Lower lobe of right lung (tissue), 2 donors: ENCODE results near the gene STK24. TPM values are rescaled to one million over a fixed set of nuclear protein-coding genes. Genes with fewer than 3 reads are reported as not detected.

Experiments used
- ATAC-seq, 2 donors: fragments of 200-7000 bp; cut with Tn5 transposase; one replicate each; pipeline ENCODE4 v1.9.1; 2020 to 2022; ENCODE audit warnings: mild to moderate bottlenecking in 2 of 2, moderate library complexity in 2 of 2
- DNase-seq: peaks from one replicate; pipeline ENCODE4 v3.0.0-alpha.2; 2020
- H3K27ac ChIP-seq: fragments of 200-600 bp; one replicate; pipeline ENCODE4 v1.8.0; 2022
- H3K27me3 ChIP-seq: fragments of 200-600 bp; one replicate; pipeline ENCODE4 v1.8.0; 2022; ENCODE audit warnings: low read depth
- H3K36me3 ChIP-seq: fragments of 200-600 bp; one replicate; pipeline ENCODE4 v1.8.0; 2022; ENCODE audit warnings: mild to moderate bottlenecking
- H3K4me1 ChIP-seq: fragments of 200-600 bp; one replicate; pipeline ENCODE4 v1.8.0; 2022
- H3K4me3 ChIP-seq: fragments of 200-600 bp; one replicate; pipeline ENCODE4 v1.8.0; 2022; ENCODE audit warnings: mild to moderate bottlenecking
- H3K9me3 ChIP-seq: fragments of 200-600 bp; one replicate; pipeline ENCODE4 v1.8.0; 2022
- CTCF ChIP-seq: fragments of 200-600 bp; IDR thresholded peaks from one replicate; pipeline ENCODE4 v1.8.0; 2022; ENCODE audit warnings: antibody characterized with exemption, mild to moderate bottlenecking
- intact Hi-C: fragments of 100-400 bp; cut with DNase I; formaldehyde crosslinking; loops from one replicate; pipeline ENCODE4 v1.11.0; 2022
- total RNA-seq: library from RNA; stranded (reverse); fragmentation: NEBNext Ultra II Directional; extraction: Animal tissue kit (Norgen Biotek cat#: 25700); gene quantifications from one replicate; pipeline ENCODE4 v1.2.1, GENCODE V29; 2021
- donor health status: DM: no; HTN: yes; CAD: no; lungs with severe emphysema.

The STK24 gene
- total RNA-seq, 1 donor from 2014 or later: 94.5 TPM

- peaks cover 28% of the 10 kb centered on the region for H3K4me1 ChIP-seq
- intact Hi-C loops: no loop called here
- no peak for TF ChIP-seq CTCF
- peak overlapping the region; percentile 46 for H3K27ac ChIP-seq
- H3K9me3 ChIP-seq: no peaks in the 10 kb centered on the region
- DNase-seq: no peak
- H3K36me3 ChIP-seq: no peaks in the 10 kb centered on the region
- H3K4me3 ChIP-seq: no peak overlapping the region
- ATAC-seq: no peak
- no peaks in the 10 kb centered on the region for H3K27me3 ChIP-seq
These were observed 4.5 kb upstream of the STK24 start for GRCh38 chr13:98581381-98581780.

- no peaks in the 10 kb centered on the region for H3K27me3 ChIP-seq
- DNase-seq (no peak), ATAC-seq (no peak)
- H3K9me3 ChIP-seq: no peaks in the 10 kb centered on the region
- intact Hi-C loops: no loop called here
- H3K4me3 ChIP-seq: no peak overlapping the region
- peaks cover 30% of the 10 kb centered on the region for H3K4me1 ChIP-seq
- no peak overlapping the region for H3K27ac ChIP-seq
- H3K36me3 ChIP-seq: no peaks in the 10 kb centered on the region
- no peak for TF ChIP-seq CTCF
These were observed 3.5 kb upstream of the STK24 start for GRCh38 chr13:98580420-98580819.

GRCh38 chr13:98577836-98578285 is 954 bp upstream of the STK24 start:
- Histone ChIP-seq H3K4me3 (peak overlapping the region; percentile 62), H3K36me3 (no peaks in the 10 kb centered on the region), H3K9me3 (no peaks in the 10 kb centered on the region), H3K4me1 (peaks cover 53% of the 10 kb centered on the region), H3K27ac (peak overlapping the region; percentile 96), H3K27me3 (no peaks in the 10 kb centered on the region)
- TF ChIP-seq CTCF: no peak
- intact Hi-C loops: loop anchor here (10.0 kb wide), 1 partner anchor 103 kb away; no protein-coding TSS in a partner anchor
- ATAC-seq (peak in 1 of 2 donors; percentile 19), DNase-seq (no peak)

- intact Hi-C loops: loop anchor here (10.0 kb wide), 1 partner anchor 102 kb away; no protein-coding TSS in a partner anchor
- no peak for TF ChIP-seq CTCF
- H3K4me3 ChIP-seq: peak overlapping the region; percentile 84
- H3K36me3 ChIP-seq: no peaks in the 10 kb centered on the region
- no peaks in the 10 kb centered on the region for H3K9me3 ChIP-seq
- peaks cover 54% of the 10 kb centered on the region for H3K4me1 ChIP-seq
- H3K27me3 ChIP-seq: no peaks in the 10 kb centered on the region
- H3K27ac ChIP-seq: peak overlapping the region; percentile 96
- DNase-seq: peak; percentile 73
- peak; percentile 75 to 78 for ATAC-seq
These were observed 534 bp downstream of the STK24 start for GRCh38 chr13:98576200-98576945.

GRCh38 chr13:98575904-98576199 is 1.1 kb downstream of the STK24 start:
- no peak for ATAC-seq
- no peaks in the 10 kb centered on the region for H3K36me3 ChIP-seq
- H3K4me1 ChIP-seq: peaks cover 56% of the 10 kb centered on the region
- DNase-seq: no peak
- no peaks in the 10 kb centered on the region for H3K27me3 ChIP-seq
- peak overlapping the region; percentile 84 for H3K4me3 ChIP-seq
- no peaks in the 10 kb centered on the region for H3K9me3 ChIP-seq
- peak overlapping the region; percentile 96 for H3K27ac ChIP-seq
- intact Hi-C loops: loop anchor here (10.0 kb wide), 1 partner anchor 101 kb away; no protein-coding TSS in a partner anchor
- no peak for TF ChIP-seq CTCF
